Measurements from ENCODE around the gene RBM15B.
A peak's percentile ranks its signal among the peaks of the same experiment; 100 is the strongest.

Gene RBM15B

DNA sequence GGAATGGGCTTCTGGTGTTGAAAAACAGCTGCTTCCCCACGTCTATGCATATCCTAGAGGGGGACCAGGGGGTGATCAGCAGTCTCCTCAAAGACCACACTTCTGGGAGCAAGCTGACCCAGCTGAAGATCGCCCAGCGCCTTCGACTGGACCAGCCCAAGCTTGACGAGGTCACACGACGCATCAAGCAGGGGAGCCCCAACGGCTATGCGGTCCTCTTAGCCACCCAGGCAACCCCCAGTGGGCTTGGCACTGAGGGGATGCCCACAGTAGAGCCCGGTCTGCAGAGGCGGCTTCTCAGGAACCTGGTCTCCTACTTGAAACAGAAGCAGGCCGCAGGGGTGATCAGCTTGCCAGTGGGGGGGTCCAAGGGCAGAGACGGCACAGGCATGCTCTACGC, 2.5 kb downstream of the RBM15B start:
- no peak for DNase-seq

DNA sequence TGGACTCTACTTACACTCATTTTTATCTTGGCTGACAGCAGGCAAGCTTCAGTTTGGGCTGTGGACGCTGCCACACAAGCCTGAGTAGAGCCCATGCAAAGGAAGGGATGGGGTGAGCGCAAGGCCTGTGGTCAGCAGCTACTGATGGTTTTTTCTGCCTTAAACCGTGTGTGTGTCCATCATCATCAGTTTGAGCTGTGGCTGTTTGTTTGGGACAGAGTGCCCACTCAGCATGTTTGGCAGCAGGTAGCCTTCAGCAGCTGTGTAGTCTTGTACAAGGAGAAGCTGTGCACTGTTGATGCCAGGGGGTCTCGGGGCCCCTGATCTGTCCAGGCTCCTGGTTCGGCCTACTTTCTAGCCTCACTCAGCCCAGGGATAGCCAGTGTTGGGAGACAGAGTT, 3.5 kb downstream of the RBM15B start:
- no peak for DNase-seq

DNA sequence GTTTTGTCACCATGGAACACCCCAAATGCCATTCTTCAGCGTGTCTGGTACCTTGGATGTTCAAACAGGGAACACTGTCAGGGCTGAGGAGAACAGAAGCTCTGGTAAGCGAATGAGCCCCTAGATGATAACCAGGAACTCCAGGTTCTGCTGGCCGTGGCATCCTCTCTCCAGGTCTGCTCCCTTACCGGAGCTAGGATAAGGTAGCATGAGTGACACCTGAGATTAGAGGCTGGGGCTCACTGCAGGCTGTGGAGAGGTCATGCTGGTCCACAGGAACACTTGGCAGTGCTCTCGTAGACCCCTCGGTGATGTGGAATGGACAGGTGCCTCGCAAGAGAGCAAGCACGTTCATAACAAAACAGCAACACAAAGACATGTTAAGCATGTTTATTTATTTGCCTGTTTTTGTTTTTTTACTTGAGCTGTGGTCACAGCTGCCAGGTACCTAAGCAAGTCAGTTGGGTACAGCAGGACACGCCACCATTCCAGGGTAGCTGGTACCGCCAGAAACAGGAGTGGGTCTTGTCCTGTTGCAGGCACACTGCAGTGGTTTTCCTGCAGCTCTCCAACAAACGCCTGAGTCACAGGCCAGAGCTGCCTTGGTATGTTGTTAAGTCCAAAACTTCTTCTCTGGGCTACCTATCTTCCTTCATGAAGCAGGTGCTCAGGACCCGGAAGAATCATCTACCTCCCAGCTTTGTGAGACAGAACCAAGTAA, 4.6 kb downstream of the RBM15B start:
- no peak for DNase-seq

DNA sequence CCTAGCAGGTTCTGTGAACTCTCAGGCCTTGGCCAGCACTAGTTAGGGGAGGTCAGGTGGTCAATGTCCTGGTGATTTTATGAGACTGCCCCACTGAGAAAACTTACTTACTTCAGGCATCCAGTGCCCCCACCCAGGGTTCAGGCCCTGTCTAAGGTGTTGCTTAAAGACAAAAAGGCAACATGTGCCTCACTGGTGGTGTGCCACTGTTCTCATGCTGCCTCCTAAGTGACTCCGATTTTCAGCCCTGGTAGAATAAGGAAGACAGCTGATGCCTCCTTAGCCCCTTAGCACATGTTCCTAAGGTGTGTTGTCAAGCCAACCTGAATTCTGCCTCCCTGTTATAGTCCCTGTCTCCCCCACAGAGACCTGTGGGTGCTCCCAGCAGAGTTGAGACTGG, 5.3 kb downstream of the RBM15B start:
- DNase-seq, result peak in 1 of 2 donors; percentile 9

DNA sequence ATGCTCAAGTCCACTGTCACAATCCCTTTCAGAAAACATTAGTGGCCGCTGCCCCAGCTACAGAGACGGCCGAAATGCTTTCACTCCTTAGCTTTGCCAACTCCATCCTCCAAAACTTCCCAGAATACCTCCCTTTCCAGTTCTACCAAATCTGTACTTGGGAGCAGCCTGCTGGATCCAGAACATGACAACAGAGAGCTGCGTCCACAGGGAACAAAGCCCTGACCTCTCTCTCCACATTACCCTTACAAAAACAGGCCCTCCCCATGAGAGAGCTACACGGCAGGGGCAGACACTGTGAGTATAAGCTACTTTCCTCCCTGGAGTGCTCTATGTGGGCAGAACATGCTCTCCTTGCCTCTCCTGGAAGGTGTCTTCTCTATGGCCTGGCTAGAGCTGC, 6.3 kb downstream of the RBM15B start:
- no peak for DNase-seq

DNA sequence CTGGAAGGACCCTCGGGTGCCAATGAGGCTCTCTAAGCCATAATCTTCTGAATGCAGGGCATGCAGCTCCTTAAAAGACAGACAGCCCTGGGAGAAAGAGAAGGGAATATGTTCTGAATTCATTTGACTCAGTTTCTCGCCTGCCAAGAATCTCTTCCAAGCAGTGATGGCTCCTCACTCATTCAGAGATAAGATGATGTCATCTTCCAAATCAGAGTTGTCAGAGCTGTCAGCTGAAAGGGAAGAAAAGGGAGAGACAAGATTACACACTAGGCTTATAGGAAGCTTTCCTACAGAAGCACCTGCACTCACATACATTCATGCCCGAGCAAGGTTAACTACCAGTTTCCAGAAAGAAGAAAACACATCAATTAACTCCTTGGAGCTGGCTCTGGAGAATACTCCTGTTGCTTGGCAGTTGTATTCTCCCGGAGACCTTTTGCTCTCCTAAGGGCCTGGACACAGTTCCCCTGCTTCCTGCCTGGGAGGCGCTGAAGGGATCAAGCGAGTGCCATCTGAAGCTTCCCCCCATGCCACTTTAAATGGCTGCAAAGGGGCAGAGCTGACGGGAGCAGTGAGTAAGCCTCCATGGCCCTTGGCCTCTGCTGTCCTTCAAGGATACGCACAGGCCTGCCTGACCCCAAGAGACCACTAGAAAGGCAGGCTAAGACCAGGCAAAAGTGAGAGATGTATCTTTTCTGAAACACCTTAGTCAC, 7.7 kb downstream of the RBM15B start:
- DNase-seq, result no peak

DNA sequence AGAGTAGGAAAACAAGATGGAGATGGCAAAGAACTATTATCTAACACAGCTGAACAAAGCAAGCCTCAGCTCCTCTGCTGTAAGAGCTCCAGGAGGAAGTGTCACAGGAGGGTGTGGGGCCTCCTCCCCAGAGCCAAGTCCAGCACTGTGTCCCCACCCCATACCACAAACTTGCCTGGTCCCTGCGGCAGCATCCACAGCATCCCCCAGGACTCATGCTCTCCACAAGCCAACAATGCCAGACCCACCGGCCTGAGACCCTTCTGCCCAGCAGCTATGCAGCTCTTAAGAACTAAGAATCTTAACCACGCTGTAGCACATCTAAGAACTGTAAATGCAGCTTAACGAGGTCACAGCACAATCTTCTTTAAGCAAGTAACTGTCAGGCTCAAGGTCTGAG, 9.1 kb downstream of the RBM15B start:
- DNase-seq, result no peak

DNA sequence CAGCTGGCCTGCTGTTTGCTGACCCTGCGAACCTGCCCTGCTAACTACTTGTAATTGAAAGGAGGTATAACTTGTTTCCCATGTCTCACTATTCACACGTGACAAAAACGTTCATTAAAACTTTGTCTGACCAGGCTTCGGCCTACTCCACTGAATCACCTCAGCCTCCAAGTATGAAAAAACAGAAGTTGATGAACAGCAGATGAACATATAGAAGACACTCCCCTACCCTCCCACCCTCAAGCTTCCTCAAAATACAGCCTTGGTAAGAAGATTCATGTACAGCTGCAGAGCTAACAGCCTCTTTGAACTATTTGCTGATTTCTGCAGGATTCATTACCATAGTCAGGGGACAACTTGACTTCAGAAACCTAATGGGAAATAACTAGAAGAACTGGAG, 10.7 kb downstream of the RBM15B start:
- DNase-seq, result no peak

DNA sequence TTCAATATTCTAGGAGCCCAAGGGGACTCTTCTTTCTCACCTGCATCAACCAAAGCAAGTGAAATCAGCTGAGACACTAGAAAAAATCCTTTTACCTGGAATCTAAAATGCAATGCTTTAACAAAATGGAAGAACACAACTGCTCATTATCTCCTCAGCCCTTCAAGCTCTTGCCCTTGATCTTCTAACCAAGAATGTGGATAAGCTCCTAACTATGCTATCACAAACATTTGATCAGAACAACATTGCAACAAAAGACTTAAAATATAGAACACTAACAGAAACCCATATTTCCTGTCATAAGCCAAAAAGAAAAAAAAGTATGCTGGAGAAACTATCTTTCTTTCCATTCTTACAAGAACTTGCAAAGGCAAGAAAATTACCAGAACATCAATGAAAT, 12.6 kb downstream of the RBM15B start:
- no peak for DNase-seq

DNA sequence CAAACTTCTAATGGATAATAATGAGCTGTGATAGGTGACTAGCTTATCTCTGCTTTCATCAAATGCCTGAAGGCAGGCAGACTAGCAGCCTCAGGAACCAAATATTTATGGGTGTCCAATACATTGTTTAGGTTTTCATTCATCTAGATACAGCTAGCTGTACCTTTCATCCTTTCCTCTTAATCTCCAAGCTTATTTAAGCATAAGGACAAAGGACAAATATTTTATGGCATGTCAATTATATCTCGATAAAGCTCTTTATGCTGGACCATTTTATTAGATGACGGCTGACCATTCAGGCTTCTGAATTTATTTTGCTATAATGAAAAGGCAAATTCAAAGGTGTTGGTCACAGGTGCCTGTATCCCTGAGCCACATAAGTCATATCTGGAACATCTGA, 16.9 kb downstream of the RBM15B start:
- no peak for DNase-seq

DNA sequence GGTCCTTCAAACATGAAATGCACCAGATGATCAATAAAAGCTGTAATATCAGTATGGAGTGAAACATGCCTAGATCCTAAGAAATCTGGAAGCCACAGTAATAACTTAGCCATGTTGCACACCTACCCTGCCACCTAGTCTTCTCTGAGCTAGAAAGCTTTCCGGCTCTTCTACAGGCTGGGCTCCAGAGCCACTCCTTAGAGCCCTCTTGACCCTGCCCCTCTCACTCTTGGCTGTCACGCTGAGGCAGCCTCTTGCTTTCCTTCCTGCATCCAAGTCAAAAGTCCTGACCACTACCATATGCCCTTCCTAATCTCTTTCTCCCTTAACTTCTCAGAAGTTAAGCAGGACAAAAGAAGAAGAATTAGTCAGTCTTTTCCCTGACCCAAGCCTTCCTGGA, 17.7 kb downstream of the RBM15B start:
- DNase-seq, result no peak

DNA sequence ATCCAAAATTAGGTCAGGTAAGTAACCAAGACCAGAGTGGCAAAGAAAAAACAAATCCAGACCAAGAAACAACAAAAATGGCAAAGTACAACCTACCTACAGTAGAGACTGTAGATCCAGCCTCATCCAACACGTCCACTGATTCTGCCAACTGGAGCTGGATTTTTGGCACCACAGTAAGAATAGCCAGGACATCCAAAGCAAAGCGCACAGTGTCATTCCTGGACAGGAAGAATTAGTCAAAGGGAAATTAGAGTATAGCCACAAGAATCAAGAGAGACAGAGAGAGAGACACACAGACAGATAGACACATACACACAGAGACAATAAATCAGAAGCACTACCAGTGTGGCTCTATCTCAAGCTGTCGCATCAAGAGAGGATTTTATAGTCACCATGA, 31.1 kb downstream of the RBM15B start:
- no peak for DNase-seq

DNA sequence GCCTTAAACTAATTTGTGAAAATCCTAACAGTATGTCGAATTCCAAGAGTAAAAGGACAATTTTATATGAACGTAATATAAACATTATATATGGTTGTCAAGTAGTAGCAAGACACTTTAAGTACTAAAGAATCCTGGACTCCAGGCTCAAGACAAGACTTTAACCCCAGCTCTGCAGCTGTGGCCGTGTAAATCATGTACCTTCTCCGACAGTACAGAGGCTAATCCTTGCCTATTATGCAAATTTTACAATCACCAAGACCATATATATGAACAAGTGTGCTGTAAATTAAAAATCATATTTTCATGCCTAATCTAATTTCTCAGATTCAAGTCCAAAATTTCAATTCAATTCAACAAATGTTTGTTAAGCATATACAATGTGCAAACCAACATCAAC, 35.8 kb downstream of the RBM15B start:
- no peak for DNase-seq

DNA sequence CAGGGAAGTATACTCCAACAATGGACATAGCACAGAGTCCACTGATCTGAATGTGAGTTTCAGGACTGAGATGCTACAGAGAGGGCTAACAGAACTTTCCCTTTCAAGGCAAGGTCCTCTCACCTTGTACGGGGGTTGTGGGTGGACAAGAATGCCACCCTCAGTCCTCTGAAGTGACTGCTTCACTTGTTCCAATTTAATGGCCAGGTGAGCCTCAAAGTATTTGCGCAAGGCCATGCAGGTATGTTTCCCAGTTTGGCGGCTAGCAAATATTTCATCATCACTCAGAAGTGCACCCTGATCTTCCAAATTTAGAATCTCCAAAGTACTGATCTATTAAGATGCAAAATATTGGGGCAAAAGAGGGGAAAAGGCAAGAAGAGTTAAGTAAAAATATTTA, 38.1 kb downstream of the RBM15B start:
- no peak for DNase-seq

DNA sequence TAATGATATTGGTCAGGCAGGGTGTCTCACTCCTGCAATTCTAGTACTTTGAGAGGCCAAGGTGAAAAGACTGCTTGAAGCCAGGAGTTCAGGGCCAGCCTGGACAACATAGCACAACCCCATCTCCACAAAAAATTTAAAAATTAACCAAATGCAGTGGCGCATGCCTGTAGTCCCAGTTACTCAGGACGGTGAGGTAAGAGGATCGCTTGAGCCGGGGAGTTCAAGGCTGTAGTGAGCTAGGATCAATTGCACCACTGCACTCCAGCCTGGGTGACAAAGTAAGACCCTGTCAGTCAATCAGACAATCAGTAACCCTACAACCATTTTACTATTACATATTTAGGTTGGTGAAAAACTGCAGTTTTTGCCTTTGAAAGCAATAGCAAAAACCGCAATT, 43.0 kb downstream of the RBM15B start:
- DNase-seq, result no peak

DNA sequence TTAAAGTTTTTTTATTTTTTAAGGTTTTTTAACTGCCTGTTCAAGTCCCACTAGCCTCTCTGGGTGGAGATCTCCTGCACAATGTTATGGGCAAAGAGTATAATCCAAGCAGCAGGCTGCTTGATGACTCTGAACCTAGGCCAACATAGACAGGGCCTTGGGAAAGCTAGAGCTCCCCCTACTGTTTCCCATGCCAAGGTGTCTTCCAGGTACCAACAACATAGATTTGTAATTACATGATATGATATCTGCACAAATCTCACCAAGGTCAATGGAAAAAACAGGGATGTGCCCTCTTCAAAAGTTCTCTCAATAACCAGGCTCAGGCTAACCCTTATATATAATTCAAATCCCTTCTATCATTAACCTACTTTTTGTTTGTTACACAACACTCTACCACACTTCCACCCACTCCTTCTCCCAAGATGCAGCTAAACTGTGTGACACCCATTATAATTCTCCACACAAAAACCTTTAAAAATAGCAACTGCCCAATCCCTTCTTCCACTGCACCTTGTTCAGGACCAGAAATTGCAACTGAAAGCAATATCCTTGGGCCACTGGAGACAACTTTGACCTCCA, 43.8 kb downstream of the RBM15B start:
- DNase-seq, result peak; percentile 57 to 64

DNA sequence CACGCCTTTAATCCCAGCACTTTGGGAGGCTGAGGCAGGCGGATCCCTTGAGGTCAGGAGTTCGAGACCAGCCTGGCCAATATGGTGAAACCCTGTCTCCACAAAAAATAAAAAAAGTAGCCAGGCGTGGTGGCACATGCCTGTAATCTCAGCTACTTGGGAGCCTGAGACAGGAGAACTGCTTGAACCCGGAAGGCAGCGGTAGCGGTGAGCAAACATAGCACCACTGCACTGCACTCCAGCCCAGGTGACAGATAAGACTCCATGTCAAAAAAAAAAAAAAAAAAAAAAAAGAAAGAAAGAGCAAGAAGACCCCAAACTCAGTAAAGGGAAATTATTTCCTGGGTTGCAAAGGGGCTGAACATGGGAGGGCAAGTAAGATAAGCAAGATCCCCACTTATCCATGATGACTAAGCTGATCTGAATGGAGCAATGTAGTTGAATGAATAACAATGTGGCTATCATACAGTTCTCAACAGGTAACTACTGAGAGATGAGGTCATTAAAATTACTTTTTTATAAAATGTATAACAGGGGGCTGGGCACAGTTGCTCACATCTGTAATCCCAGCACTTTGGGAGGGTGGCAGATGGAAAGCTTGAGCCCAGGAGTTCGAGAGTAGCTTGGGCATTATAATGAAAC, 46.0 kb downstream of the RBM15B start:
- no peak for DNase-seq

DNA sequence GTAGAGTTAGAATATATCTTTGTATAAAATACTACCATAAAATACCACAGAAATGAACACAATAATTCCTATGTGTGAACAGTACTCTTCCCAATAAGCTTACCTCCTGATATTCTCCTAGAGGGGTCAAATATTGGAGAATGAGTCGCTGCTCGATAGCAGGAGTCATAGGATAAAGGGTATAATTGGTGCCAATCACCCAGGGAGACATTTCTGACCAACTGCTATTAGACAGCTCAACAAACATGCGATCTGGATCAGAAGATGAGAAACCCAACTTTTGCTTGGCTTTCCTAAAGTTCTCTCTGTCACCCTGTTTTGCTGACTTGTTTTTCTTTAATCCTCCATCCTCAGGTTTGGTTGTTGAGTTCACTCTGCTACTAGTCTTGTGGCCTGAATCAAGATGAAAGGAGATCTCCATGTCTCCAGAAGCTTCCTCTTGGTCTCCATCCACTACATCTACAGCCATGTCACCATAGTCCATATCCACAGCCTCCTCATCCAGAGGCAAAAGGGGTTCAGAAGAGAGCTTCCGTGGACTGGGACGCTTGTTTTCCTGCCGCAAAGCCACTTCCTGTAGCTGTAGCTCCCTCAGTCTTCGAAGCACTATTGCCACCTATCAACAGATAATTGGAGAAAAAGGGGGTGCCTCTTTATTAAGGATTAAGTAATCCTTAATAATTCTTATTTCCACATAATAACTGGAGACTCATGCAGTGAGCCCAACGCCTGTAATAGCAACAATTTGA, 50.4 kb downstream of the RBM15B start:
- DNase-seq, result peak in 1 of 2 donors; percentile 7

DNA sequence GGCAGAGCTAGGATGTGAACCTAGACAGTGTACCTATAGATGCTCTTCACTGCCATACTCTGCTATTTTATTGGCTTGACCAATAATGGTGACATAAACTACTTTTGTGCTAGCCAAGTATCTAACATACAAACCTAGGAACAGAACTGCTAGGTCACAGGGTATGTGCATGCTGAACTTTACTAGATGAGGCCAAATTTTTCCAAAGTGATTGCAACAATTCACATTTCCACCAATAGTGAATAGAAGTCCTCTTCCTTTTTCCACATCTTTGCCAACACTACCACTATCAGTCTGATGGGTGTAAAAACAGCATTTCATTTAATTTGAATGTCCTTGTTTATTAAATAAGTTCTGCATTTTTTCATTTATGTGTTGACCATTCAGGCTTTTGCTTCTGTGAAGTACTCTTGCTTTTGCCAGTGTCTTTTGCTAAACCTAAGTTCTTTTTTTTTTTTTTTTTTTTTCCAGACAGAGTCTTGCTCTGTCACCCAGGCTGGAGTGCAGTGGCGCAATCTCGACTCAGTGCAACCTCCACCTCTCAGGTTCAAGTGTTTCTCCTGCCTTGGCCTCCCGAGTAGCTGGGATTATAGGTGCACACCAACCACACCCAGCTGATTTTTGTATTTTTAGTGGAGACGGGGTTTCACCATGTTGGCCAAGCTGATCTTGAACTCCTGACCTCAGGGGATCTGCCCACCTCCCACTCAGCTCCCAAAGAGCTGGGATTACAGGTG, 54.6 kb downstream of the RBM15B start:
- DNase-seq, result no peak

Measured in CD4-positive, alpha-beta T cell treated with Interleukin-4 for 1 hour (primary cell).